HepG2 (cell line): ENCODE data around the gene ZRANB2. TPM values are rescaled to one million over a fixed set of nuclear protein-coding genes. Genes with fewer than 3 reads are reported as not detected.
A peak's percentile ranks its signal among the peaks of the same experiment; 100 is the strongest.

ENCODE experiments used
- ATF1 ChIP-seq: IDR thresholded peaks from 2 replicates; pipeline ENCODE4 v1.6.1; 2016; ENCODE audit warnings: mild to moderate bottlenecking, control low read depth
- KAT8 ChIP-seq: IDR thresholded peaks from 2 replicates; pipeline ENCODE4 v1.6.1; 2016; ENCODE audit warnings: missing genetic modification reagents, missing compliant biosample characterization
- NBN ChIP-seq: fragments of 450-650 bp; conservative IDR thresholded peaks from 2 replicates; pipeline ENCODE4 v1.6.1; 2017
- SOX6 ChIP-seq, 2 experiments: fragments of 450-650 bp in 1 of 2; sonication (generic) in 1 of 2; formaldehyde crosslinking in 1 of 2; IDR thresholded peaks; 2 replicates each; pipeline versions ENCODE4 v1.4.0 to v1.6.1; 2017 to 2020; ENCODE audit warnings: antibody characterized with exemption in 1 of 2, mild to moderate bottlenecking in 1 of 2, missing genetic modification reagents in 1 of 2
- ZNF331 ChIP-seq: sonication (generic); formaldehyde crosslinking; IDR thresholded peaks from 2 replicates; pipeline ENCODE4 v1.4.0; 2020; ENCODE audit warnings: missing genetic modification reagents
- ZNF672 ChIP-seq: sonication (generic); formaldehyde crosslinking; IDR thresholded peaks from 2 replicates; pipeline ENCODE4 v1.8.1; 2022; ENCODE audit warnings: missing genetic modification reagents
- polyA plus RNA-seq, 8 experiments: library from polyadenylated mRNA; depleted of rRNA in 3 of 8; stranded (reverse) in 7 of 8; unstranded in 1 of 8; fragments of >200 nt; fragmentation: Illumina TruSeq in 4 of 8; extraction: Trizol in 4 of 8; gene quantifications; 2 replicates each; pipeline versions ENCODE4 v1.2.1 to v1.2.3, GENCODE V29; 2011 to 2016; ENCODE audit warnings: low read depth in 4 of 8, missing spikeins in 1 of 8, mixed read lengths in 1 of 8; ENCODE audit not compliant: insufficient read depth in 1 of 8
- total RNA-seq, 5 experiments: library from RNA; depleted of rRNA; stranded (reverse); fragments of >200 nt; fragmentation: Illumina TruSeq; extraction: Trizol; gene quantifications; 2 replicates each; pipeline ENCODE4 v1.2.3, GENCODE V29; 2016; ENCODE audit warnings: low read depth in 1 of 5
- TF ChIP-seq, protein P1 (sequence below): sonication (generic); formaldehyde crosslinking; IDR thresholded peaks from 2 replicates; pipeline ENCODE4 v1.5.1; 2020; ENCODE audit warnings: mild to moderate bottlenecking, missing genetic modification reagents, moderate library complexity
- TF ChIP-seq, protein P2 (sequence below): IDR thresholded peaks from 2 replicates; pipeline ENCODE4 v1.6.1; 2016; ENCODE audit warnings: missing genetic modification reagents, missing compliant biosample characterization
- TF ChIP-seq, protein P3 (sequence below), 2 experiments: fragments of 450-650 bp in 1 of 2; sonication (generic) in 1 of 2; formaldehyde crosslinking in 1 of 2; IDR thresholded peaks; 2 replicates each; pipeline versions ENCODE4 v1.6.1 to v1.8.0; 2016 to 2022; ENCODE audit warnings: antibody characterized with exemption in 1 of 2, mild to moderate bottlenecking in 1 of 2, missing genetic modification reagents in 1 of 2
- TF ChIP-seq, protein P4 (sequence below): sonication (generic); formaldehyde crosslinking; IDR thresholded peaks from 2 replicates; pipeline ENCODE4 v1.4.0; 2020; ENCODE audit warnings: mild to moderate bottlenecking, missing genetic modification reagents
- TF ChIP-seq, protein P5 (sequence below): IDR thresholded peaks from 2 replicates; pipeline ENCODE4 v1.6.1; 2018; ENCODE audit warnings: missing genetic modification reagents, mild to moderate bottlenecking, missing compliant biosample characterization

Gene ZRANB2
- total and polyA plus RNA-seq, 2 of the 13 experiments (the other 11 are each of a cell fraction or from before 2014, with no cell fraction given) = 43.0 to 45.4 TPM

DNA sequence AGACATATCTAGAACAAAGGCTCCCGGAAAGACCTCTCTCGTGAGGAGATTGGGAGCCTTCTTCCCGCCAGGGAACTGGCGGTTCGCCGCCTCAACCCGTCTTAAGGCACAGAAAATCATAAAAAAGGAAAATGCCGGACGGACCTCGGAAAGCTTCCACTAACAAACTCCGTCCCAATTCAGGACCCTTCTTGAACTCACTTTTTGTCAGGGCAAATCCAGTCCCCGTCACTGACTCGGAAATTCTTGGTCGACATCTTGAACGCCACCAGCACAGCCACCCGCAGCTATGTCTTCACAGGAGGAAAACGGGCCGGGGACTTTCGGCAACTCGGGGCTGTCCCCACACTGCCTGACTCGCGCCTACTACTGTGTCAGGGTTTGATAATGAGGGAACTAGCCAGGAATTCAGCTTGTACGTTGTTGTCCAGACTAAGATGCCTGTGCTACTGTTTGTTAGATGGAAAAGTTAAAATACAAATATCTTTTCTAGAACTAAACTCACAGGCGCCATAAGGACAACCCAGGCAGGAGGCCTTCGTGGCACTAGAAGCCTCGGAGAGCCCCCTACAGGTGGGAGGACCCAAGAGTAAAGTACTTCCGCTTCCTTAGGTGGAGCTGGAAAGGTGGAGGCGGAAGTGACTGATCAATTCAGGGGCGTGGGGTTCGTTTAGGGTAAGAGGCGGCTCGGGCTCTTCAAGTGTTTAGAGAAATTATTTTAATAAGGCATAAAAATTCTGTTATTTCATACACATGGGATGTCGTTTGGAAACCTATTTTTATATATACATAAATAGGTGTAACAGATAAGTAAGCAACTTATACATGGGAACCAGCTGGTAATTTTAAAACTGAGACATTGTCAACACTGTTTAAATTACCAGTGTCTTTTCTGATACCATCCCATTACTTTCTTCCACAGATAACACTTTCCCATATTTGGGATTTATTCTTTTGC, at the start of gene ZRANB2 (continued):
- TF ChIP-seq, protein P1, sequence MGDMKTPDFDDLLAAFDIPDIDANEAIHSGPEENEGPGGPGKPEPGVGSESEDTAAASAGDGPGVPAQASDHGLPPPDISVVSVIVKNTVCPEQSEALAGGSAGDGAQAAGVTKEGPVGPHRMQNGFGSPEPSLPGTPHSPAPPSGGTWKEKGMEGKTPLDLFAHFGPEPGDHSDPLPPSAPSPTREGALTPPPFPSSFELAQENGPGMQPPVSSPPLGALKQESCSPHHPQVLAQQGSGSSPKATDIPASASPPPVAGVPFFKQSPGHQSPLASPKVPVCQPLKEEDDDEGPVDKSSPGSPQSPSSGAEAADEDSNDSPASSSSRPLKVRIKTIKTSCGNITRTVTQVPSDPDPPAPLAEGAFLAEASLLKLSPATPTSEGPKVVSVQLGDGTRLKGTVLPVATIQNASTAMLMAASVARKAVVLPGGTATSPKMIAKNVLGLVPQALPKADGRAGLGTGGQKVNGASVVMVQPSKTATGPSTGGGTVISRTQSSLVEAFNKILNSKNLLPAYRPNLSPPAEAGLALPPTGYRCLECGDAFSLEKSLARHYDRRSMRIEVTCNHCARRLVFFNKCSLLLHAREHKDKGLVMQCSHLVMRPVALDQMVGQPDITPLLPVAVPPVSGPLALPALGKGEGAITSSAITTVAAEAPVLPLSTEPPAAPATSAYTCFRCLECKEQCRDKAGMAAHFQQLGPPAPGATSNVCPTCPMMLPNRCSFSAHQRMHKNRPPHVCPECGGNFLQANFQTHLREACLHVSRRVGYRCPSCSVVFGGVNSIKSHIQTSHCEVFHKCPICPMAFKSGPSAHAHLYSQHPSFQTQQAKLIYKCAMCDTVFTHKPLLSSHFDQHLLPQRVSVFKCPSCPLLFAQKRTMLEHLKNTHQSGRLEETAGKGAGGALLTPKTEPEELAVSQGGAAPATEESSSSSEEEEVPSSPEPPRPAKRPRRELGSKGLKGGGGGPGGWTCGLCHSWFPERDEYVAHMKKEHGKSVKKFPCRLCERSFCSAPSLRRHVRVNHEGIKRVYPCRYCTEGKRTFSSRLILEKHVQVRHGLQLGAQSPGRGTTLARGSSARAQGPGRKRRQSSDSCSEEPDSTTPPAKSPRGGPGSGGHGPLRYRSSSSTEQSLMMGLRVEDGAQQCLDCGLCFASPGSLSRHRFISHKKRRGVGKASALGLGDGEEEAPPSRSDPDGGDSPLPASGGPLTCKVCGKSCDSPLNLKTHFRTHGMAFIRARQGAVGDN (CRISPR knock-in tag) = peak; percentile 50
- TF ChIP-seq, protein P2, sequence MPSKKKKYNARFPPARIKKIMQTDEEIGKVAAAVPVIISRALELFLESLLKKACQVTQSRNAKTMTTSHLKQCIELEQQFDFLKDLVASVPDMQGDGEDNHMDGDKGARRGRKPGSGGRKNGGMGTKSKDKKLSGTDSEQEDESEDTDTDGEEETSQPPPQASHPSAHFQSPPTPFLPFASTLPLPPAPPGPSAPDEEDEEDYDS (CRISPR knock-in tag) = peak; percentile 43; the same call in 1 of the 2 replicates
- TF ChIP-seq, protein P3, sequence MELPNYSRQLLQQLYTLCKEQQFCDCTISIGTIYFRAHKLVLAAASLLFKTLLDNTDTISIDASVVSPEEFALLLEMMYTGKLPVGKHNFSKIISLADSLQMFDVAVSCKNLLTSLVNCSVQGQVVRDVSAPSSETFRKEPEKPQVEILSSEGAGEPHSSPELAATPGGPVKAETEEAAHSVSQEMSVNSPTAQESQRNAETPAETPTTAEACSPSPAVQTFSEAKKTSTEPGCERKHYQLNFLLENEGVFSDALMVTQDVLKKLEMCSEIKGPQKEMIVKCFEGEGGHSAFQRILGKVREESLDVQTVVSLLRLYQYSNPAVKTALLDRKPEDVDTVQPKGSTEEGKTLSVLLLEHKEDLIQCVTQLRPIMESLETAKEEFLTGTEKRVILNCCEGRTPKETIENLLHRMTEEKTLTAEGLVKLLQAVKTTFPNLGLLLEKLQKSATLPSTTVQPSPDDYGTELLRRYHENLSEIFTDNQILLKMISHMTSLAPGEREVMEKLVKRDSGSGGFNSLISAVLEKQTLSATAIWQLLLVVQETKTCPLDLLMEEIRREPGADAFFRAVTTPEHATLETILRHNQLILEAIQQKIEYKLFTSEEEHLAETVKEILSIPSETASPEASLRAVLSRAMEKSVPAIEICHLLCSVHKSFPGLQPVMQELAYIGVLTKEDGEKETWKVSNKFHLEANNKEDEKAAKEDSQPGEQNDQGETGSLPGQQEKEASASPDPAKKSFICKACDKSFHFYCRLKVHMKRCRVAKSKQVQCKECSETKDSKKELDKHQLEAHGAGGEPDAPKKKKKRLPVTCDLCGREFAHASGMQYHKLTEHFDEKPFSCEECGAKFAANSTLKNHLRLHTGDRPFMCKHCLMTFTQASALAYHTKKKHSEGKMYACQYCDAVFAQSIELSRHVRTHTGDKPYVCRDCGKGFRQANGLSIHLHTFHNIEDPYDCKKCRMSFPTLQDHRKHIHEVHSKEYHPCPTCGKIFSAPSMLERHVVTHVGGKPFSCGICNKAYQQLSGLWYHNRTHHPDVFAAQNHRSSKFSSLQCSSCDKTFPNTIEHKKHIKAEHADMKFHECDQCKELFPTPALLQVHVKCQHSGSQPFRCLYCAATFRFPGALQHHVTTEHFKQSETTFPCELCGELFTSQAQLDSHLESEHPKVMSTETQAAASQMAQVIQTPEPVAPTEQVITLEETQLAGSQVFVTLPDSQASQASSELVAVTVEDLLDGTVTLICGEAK (IDR thresholded peaks at IDR 0.05) = peak; percentile 46
- TF ChIP-seq, protein P3 (CRISPR knock-in tag; IDR thresholded peaks at IDR 0.05) = no peak; the same call in 1 of the 2 replicates
- TF ChIP-seq NBN = no peak
- TF ChIP-seq, protein P4, sequence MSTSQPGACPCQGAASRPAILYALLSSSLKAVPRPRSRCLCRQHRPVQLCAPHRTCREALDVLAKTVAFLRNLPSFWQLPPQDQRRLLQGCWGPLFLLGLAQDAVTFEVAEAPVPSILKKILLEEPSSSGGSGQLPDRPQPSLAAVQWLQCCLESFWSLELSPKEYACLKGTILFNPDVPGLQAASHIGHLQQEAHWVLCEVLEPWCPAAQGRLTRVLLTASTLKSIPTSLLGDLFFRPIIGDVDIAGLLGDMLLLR (CRISPR knock-in tag) = no peak
- peak; percentile 98 for TF ChIP-seq KAT8
- TF ChIP-seq, protein P5, sequence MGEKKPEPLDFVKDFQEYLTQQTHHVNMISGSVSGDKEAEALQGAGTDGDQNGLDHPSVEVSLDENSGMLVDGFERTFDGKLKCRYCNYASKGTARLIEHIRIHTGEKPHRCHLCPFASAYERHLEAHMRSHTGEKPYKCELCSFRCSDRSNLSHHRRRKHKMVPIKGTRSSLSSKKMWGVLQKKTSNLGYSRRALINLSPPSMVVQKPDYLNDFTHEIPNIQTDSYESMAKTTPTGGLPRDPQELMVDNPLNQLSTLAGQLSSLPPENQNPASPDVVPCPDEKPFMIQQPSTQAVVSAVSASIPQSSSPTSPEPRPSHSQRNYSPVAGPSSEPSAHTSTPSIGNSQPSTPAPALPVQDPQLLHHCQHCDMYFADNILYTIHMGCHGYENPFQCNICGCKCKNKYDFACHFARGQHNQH (CRISPR knock-in tag) = peak; percentile 83
- TF ChIP-seq ATF1 (CRISPR knock-in tag) = peak; percentile 74
- no peak; the same call in 1 of the 2 replicates for TF ChIP-seq ZNF331 (CRISPR knock-in tag)
- no peak for TF ChIP-seq ZNF672 (CRISPR knock-in tag)
- TF ChIP-seq SOX6 (IDR thresholded peaks at IDR 0.05) = no peak
- no peak; the same call in none of the 2 replicates for TF ChIP-seq SOX6 (CRISPR knock-in tag; IDR thresholded peaks at IDR 0.05)
